GM23338 (cell line): ENCODE measurements around the gene PLD5. TPM values are rescaled to one million over a fixed set of nuclear protein-coding genes. Genes with fewer than 3 reads are reported as not detected.

Source experiments
- ATAC-seq: fragments of 200-7000 bp; cut with Tn5 transposase; 3 replicates; pipeline ENCODE4 v1.9.1; 2020
- DNase-seq: peaks from one replicate; pipeline ENCODE4 v3.0.0-alpha.2; 2015; ENCODE audit warnings: low spot score
- H2AFZ ChIP-seq: fragments of 200-600 bp; sonication (generic); 2 replicates; pipeline ENCODE4 v1.8.0; 2016; ENCODE audit warnings: antibody characterized with exemption, mild to moderate bottlenecking, moderate library complexity
- H3F3A ChIP-seq: fragments of 200-600 bp; sonication (generic); replicated peaks from 2 replicates; pipeline ENCODE4 v1.8.0; 2017; ENCODE audit warnings: antibody characterized with exemption, mixed run types, low read depth
- H3K27ac ChIP-seq: fragments of 200-600 bp; sonication (generic); 2 replicates; pipeline ENCODE4 v1.6.1; 2016; ENCODE audit warnings: low read depth
- H3K27me3 ChIP-seq: fragments of 200-600 bp; sonication (generic); 2 replicates; pipeline ENCODE4 v1.8.0; 2016; ENCODE audit warnings: mild to moderate bottlenecking, mixed run types, moderate library complexity; ENCODE audit not compliant: insufficient read depth
- H3K36me3 ChIP-seq: fragments of 200-600 bp; sonication (generic); 2 replicates; pipeline ENCODE4 v1.8.0; 2016; ENCODE audit warnings: mild to moderate bottlenecking; ENCODE audit not compliant: insufficient read depth
- H3K4me1 ChIP-seq: fragments of 200-600 bp; sonication (generic); 2 replicates; pipeline ENCODE4 v1.8.0; 2016; ENCODE audit warnings: mild to moderate bottlenecking, moderate library complexity; ENCODE audit not compliant: insufficient read depth
- H3K4me2 ChIP-seq: fragments of 200-600 bp; sonication (generic); 2 replicates; pipeline ENCODE4 v1.7.1; 2017; ENCODE audit warnings: mixed run types
- H3K4me3 ChIP-seq: fragments of 200-600 bp; sonication (generic); 2 replicates; pipeline ENCODE4 v1.6.1; 2016; ENCODE audit warnings: mixed run types
- H3K79me2 ChIP-seq: fragments of 200-600 bp; sonication (generic); replicated peaks from 2 replicates; pipeline ENCODE4 v1.8.0; 2017; ENCODE audit warnings: mild to moderate bottlenecking; ENCODE audit not compliant: insufficient read depth
- H3K9me2 ChIP-seq: fragments of 200-600 bp; sonication (generic); 2 replicates; pipeline ENCODE4 v1.8.0; 2017; ENCODE audit not compliant: insufficient read depth
- H4K20me1 ChIP-seq: fragments of 200-600 bp; sonication (generic); replicated peaks from 2 replicates; pipeline ENCODE4 v1.8.0; 2017; ENCODE audit warnings: mild to moderate bottlenecking; ENCODE audit not compliant: insufficient read depth
- H3K27ac Mint-ChIP-seq: 2 replicates; pipeline ENCODE4 v1.8.0; 2020; ENCODE audit warnings: inconsistent platforms, mild to moderate bottlenecking, moderate library complexity, mixed read lengths
- H3K27me3 Mint-ChIP-seq: 3 replicates; pipeline ENCODE4 v1.8.0; 2022; ENCODE audit warnings: low read depth, mild to moderate bottlenecking, moderate library complexity, mixed read lengths, inconsistent platforms; ENCODE audit not compliant: insufficient read depth, poor library complexity
- H3K36me3 Mint-ChIP-seq: 3 replicates; pipeline ENCODE4 v1.8.0; 2021; ENCODE audit warnings: low read depth, mild to moderate bottlenecking, inconsistent platforms, moderate library complexity, mixed read lengths
- H3K4me1 Mint-ChIP-seq: 3 replicates; pipeline ENCODE4 v1.8.0; 2020; ENCODE audit warnings: mild to moderate bottlenecking, inconsistent platforms, mixed read lengths
- H3K4me3 Mint-ChIP-seq: 3 replicates; pipeline ENCODE4 v1.8.0; 2021; ENCODE audit warnings: moderate library complexity, mild to moderate bottlenecking, inconsistent platforms, mixed read lengths
- H3K9me3 Mint-ChIP-seq: 3 replicates; pipeline ENCODE4 v1.8.0; 2020; ENCODE audit warnings: moderate library complexity, mild to moderate bottlenecking, inconsistent platforms, mixed read lengths
- CTCF ChIP-seq, 2 experiments: fragments of 200-600 bp in 1 of 2; sonication (generic) in 1 of 2; conservative IDR thresholded peaks; 2 replicates each; pipeline versions ENCODE4 v1.5.1 to v1.6.1; 2016 to 2017; ENCODE audit warnings: antibody characterized with exemption in 2 of 2, low read depth in 2 of 2, mild to moderate bottlenecking in 2 of 2, moderate library complexity in 1 of 2
- ETS1 ChIP-seq: IDR thresholded peaks from 2 replicates; pipeline ENCODE4 v1.6.1; 2016; ENCODE audit warnings: antibody characterized with exemption
- EZH2 ChIP-seq: fragments of 200-600 bp; sonication (generic); IDR thresholded peaks from one replicate; pipeline ENCODE4 v1.8.0; 2017; ENCODE audit warnings: antibody characterized with exemption, mild to moderate bottlenecking, low read depth; ENCODE audit not compliant: unreplicated experiment
- EZH2phosphoT487 ChIP-seq: fragments of 200-600 bp; sonication (generic); IDR thresholded peaks from one replicate; pipeline ENCODE4 v1.8.1; 2018; ENCODE audit warnings: antibody characterized with exemption; ENCODE audit not compliant: unreplicated experiment
- JUNB ChIP-seq: IDR thresholded peaks from one replicate; pipeline ENCODE4 v1.6.1; 2016; ENCODE audit warnings: antibody characterized with exemption; ENCODE audit not compliant: unreplicated experiment
- NANOG ChIP-seq: IDR thresholded peaks from 2 replicates; pipeline ENCODE4 v1.6.1; 2016; ENCODE audit warnings: antibody characterized with exemption, borderline replicate concordance
- POLR2AphosphoS5 ChIP-seq: IDR thresholded peaks from 2 replicates; pipeline ENCODE4 v1.6.1; 2016; ENCODE audit warnings: antibody characterized with exemption, low read depth
- STAT1 ChIP-seq: IDR thresholded peaks from one replicate; pipeline ENCODE4 v1.6.1; 2016; ENCODE audit warnings: antibody characterized with exemption; ENCODE audit not compliant: unreplicated experiment
- ZNF114 ChIP-seq: fragments of 250-450 bp; sonication (Bioruptor Pico); IDR thresholded peaks from 2 replicates; pipeline ENCODE4 v1.5.0; 2020; ENCODE audit warnings: mild to moderate bottlenecking, moderate library complexity
- ZNF331 ChIP-seq: fragments of 250-450 bp; sonication (Bioruptor Pico); IDR thresholded peaks from 2 replicates; pipeline ENCODE4 v1.5.0; 2020; ENCODE audit warnings: low read depth, mild to moderate bottlenecking, moderate library complexity
- ZNF462 ChIP-seq: fragments of 250-450 bp; sonication (Bioruptor Pico); IDR thresholded peaks from 2 replicates; pipeline ENCODE4 v1.5.0; 2020; ENCODE audit warnings: mild to moderate bottlenecking, moderate library complexity
- polyA plus RNA-seq: library from polyadenylated mRNA; unstranded; fragments of >200 nt; fragmentation: Nextera tagmentation; extraction: Ambion mirVana; gene quantifications from 2 replicates; pipeline ENCODE4 v1.2.1, GENCODE V29; 2016
- total RNA-seq: library from RNA; depleted of rRNA; stranded (reverse); fragments of >200 nt; shearing (Covaris generic); gene quantifications from 2 replicates; pipeline ENCODE4 v1.2.3, GENCODE V29; 2014
- TF ChIP-seq, protein P1 (sequence below): IDR thresholded peaks from one replicate; pipeline ENCODE4 v1.6.1; 2018; ENCODE audit warnings: antibody characterized with exemption; ENCODE audit not compliant: unreplicated experiment

Gene PLD5
- total and polyA plus RNA-seq, 2 experiments from 2014 or later: 5.5 to 5.8 TPM

- TF ChIP-seq ZNF462 (CRISPR knock-in tag) (no peak), EZH2 (no peak), ETS1 (no peak), NANOG (no peak), STAT1 (no peak)
Observed at GRCh38 chr1:242120432-242120831, 404.1 kb downstream of the PLD5 start (continued).

GRCh38 chr1:242100921-242101320 lies 423.6 kb downstream of the PLD5 start:
- ATAC-seq (no peak), DNase-seq (no peak)
- Mint-ChIP-seq H3K27ac (no peak overlapping the region), H3K4me1 (no peaks in the 10 kb centered on the region), H3K36me3 (peaks cover 7% of the 10 kb centered on the region; the same call in 1 of the 3 replicates), H3K9me3 (peaks cover 14% of the 10 kb centered on the region; the same call in 2 of the 3 replicates), H3K4me3 (no peak overlapping the region), H3K27me3 (no peaks in the 10 kb centered on the region)
- no peak overlapping the region for H3K27ac ChIP-seq
- no peaks in the 10 kb centered on the region for H3K79me2 ChIP-seq
- no peak overlapping the region for H3K4me3 ChIP-seq
- H3K9me2 ChIP-seq: no peaks in the 10 kb centered on the region
- H3K36me3 ChIP-seq: no peaks in the 10 kb centered on the region
- H3K4me2 ChIP-seq: no peak overlapping the region
- H4K20me1 ChIP-seq: no peaks in the 10 kb centered on the region
- H3K27me3 ChIP-seq: no peaks in the 10 kb centered on the region
- H3F3A ChIP-seq: no peaks in the 10 kb centered on the region
- H2AFZ ChIP-seq: no peak overlapping the region
- H3K4me1 ChIP-seq: no peaks in the 10 kb centered on the region
- TF ChIP-seq ZNF114 (CRISPR knock-in tag): no peak
- TF ChIP-seq ETS1: no peak
- TF ChIP-seq EZH2phosphoT487: no peak
- TF ChIP-seq, protein P1, sequence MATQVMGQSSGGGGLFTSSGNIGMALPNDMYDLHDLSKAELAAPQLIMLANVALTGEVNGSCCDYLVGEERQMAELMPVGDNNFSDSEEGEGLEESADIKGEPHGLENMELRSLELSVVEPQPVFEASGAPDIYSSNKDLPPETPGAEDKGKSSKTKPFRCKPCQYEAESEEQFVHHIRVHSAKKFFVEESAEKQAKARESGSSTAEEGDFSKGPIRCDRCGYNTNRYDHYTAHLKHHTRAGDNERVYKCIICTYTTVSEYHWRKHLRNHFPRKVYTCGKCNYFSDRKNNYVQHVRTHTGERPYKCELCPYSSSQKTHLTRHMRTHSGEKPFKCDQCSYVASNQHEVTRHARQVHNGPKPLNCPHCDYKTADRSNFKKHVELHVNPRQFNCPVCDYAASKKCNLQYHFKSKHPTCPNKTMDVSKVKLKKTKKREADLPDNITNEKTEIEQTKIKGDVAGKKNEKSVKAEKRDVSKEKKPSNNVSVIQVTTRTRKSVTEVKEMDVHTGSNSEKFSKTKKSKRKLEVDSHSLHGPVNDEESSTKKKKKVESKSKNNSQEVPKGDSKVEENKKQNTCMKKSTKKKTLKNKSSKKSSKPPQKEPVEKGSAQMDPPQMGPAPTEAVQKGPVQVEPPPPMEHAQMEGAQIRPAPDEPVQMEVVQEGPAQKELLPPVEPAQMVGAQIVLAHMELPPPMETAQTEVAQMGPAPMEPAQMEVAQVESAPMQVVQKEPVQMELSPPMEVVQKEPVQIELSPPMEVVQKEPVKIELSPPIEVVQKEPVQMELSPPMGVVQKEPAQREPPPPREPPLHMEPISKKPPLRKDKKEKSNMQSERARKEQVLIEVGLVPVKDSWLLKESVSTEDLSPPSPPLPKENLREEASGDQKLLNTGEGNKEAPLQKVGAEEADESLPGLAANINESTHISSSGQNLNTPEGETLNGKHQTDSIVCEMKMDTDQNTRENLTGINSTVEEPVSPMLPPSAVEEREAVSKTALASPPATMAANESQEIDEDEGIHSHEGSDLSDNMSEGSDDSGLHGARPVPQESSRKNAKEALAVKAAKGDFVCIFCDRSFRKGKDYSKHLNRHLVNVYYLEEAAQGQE: no peak
- no peak for TF ChIP-seq ZNF331 (CRISPR knock-in tag)
- TF ChIP-seq POLR2AphosphoS5: no peak
- TF ChIP-seq CTCF (conservative IDR thresholded peaks at IDR 0.05; ENCODE audit: low read depth in 2 of 2): no peak
- no peak for TF ChIP-seq JUNB
- TF ChIP-seq EZH2: no peak
- no peak for TF ChIP-seq NANOG
